ENCODE results near the gene DCST2. TPM values are rescaled to one million over a fixed set of nuclear protein-coding genes. Genes with fewer than 3 reads are reported as not detected.
A peak's percentile ranks its signal among the peaks of the same experiment; 100 is the strongest.

Gene DCST2
- total and polyA plus RNA-seq, 9 of the 15 experiments (the other 6 are each of a cell fraction or from before 2014, with no cell fraction given) = 0.09 to 0.49 (median 0.11) TPM; not detected in 3

DNA sequence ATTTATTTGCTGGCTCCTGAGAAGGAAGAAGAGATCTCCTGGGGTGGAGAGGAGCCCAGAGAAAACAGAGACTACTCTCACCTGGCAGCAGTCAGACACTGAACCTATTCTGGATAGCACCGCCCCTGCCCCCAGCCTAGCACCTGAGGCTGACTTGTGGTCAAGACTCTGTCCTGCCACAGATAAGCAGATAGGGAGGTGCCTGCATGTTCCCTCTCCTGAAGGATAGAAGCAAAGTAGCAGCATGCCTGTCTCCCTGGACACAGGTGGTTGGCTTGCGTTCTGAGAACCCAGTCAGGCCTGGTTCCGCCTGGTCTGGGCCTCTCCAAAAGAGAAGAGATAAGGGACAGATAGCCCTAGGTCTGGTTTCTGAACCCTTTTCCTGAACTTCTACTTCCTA is 43.8 kb upstream of the DCST2 start (continued):
- TF ChIP-seq MTA2 (IDR thresholded peaks at IDR 0.05; ENCODE audit: low read depth) (0 out of 2 replicates have a peak, but pooled peaks have one; percentile 27), ZNF175 (CRISPR knock-in tag; IDR thresholded peaks at IDR 0.05; ENCODE audit: low read depth) (no peak), SREBF1 (IDR thresholded peaks at IDR 0.05; ENCODE audit: borderline replicate concordance, low read depth, low read length) (no peak), CBX2 (IDR thresholded peaks at IDR 0.05; ENCODE audit: insufficient read depth, low read length, poor library complexity, severe bottlenecking) (no peak), ZNF76 (CRISPR knock-in tag; IDR thresholded peaks at IDR 0.05; ENCODE audit: borderline replicate concordance) (no peak), MAZ (CRISPR knock-in tag; conservative IDR thresholded peaks at IDR 0.05 in 1 of 2, IDR thresholded peaks at IDR 0.05 in 1 of 2) (0 out of 4 replicates have a peak, but pooled peaks of 1 of the 2 experiments have one; percentile 16), SUPT5H (IDR thresholded peaks at IDR 0.05) (no peak), SPI1 (IDR thresholded peaks at IDR 0.05; ENCODE audit: borderline replicate concordance, low read depth, low read length) (no peak), CXXC5 (CRISPR knock-in tag; IDR thresholded peaks at IDR 0.05) (peak; percentile 16; the same call in 1 of the 2 replicates), FOXM1 (IDR thresholded peaks at IDR 0.05; ENCODE audit: low read depth) (no peak), FOXM1 (CRISPR knock-in tag; IDR thresholded peaks at IDR 0.05; ENCODE audit: low read depth) (no peak), TEAD4 (IDR thresholded peaks at IDR 0.05; ENCODE audit: low read length) (peak; percentile 67; the same call in 1 of the 2 replicates), TEAD4 (CRISPR knock-in tag; IDR thresholded peaks at IDR 0.05; ENCODE audit: borderline replicate concordance) (no peak), CREM (IDR thresholded peaks at IDR 0.05; ENCODE audit: low read depth) (0 out of 2 replicates have a peak, but pooled peaks have one; percentile 30), ESRRA (IDR thresholded peaks at IDR 0.05; ENCODE audit: borderline replicate concordance, low read depth) (peak; percentile 50; the same call in 1 of the 2 replicates)
- TF ChIP-seq, protein P1, sequence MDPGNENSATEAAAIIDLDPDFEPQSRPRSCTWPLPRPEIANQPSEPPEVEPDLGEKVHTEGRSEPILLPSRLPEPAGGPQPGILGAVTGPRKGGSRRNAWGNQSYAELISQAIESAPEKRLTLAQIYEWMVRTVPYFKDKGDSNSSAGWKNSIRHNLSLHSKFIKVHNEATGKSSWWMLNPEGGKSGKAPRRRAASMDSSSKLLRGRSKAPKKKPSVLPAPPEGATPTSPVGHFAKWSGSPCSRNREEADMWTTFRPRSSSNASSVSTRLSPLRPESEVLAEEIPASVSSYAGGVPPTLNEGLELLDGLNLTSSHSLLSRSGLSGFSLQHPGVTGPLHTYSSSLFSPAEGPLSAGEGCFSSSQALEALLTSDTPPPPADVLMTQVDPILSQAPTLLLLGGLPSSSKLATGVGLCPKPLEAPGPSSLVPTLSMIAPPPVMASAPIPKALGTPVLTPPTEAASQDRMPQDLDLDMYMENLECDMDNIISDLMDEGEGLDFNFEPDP (CRISPR knock-in tag; IDR thresholded peaks at IDR 0.05) = no peak
- TF ChIP-seq, protein P2, sequence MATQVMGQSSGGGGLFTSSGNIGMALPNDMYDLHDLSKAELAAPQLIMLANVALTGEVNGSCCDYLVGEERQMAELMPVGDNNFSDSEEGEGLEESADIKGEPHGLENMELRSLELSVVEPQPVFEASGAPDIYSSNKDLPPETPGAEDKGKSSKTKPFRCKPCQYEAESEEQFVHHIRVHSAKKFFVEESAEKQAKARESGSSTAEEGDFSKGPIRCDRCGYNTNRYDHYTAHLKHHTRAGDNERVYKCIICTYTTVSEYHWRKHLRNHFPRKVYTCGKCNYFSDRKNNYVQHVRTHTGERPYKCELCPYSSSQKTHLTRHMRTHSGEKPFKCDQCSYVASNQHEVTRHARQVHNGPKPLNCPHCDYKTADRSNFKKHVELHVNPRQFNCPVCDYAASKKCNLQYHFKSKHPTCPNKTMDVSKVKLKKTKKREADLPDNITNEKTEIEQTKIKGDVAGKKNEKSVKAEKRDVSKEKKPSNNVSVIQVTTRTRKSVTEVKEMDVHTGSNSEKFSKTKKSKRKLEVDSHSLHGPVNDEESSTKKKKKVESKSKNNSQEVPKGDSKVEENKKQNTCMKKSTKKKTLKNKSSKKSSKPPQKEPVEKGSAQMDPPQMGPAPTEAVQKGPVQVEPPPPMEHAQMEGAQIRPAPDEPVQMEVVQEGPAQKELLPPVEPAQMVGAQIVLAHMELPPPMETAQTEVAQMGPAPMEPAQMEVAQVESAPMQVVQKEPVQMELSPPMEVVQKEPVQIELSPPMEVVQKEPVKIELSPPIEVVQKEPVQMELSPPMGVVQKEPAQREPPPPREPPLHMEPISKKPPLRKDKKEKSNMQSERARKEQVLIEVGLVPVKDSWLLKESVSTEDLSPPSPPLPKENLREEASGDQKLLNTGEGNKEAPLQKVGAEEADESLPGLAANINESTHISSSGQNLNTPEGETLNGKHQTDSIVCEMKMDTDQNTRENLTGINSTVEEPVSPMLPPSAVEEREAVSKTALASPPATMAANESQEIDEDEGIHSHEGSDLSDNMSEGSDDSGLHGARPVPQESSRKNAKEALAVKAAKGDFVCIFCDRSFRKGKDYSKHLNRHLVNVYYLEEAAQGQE (IDR thresholded peaks at IDR 0.05; ENCODE audit: borderline replicate concordance) = peak; percentile 47
- TF ChIP-seq, protein P2 (CRISPR knock-in tag; IDR thresholded peaks at IDR 0.05; ENCODE audit: low read depth) = no peak
- TF ChIP-seq, protein P3, sequence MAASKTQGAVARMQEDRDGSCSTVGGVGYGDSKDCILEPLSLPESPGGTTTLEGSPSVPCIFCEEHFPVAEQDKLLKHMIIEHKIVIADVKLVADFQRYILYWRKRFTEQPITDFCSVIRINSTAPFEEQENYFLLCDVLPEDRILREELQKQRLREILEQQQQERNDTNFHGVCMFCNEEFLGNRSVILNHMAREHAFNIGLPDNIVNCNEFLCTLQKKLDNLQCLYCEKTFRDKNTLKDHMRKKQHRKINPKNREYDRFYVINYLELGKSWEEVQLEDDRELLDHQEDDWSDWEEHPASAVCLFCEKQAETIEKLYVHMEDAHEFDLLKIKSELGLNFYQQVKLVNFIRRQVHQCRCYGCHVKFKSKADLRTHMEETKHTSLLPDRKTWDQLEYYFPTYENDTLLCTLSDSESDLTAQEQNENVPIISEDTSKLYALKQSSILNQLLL (CRISPR knock-in tag; IDR thresholded peaks at IDR 0.05; ENCODE audit: borderline replicate concordance) = no peak

Measured in K562 (cell line).